RWPE1 (cell line): ENCODE measurements around the gene CCNL1.

ENCODE experiments used
- CTCF ChIA-PET: fragments of 350-600 bp; sonication (Branson Sonifier 250); formaldehyde crosslinking; extraction: SDS; loops from one replicate; lab custom pipeline; 2021; lab: Yijun Ruan, JAX
- POLR2A ChIA-PET: fragments of 400-600 bp; formaldehyde crosslinking; extraction: SDS; loops from one replicate; lab custom pipeline; 2020; ENCODE audit warnings: antibody characterized with exemption; ENCODE audit not compliant: low non-redundant PET; lab: Yijun Ruan, JAX
- DNase-seq: peaks from one replicate; pipeline ENCODE4 v3.0.0; 2012; ENCODE audit warnings: low spot score
- H3K27ac ChIP-seq: fragments of 450-650 bp; 2 replicates; pipeline ENCODE4 v1.5.1; 2017
- TF ChIP-seq, protein P1 (sequence below): fragments of 450-650 bp; conservative IDR thresholded peaks from 2 replicates; pipeline ENCODE4 v1.5.1; 2017; ENCODE audit warnings: low read depth, mild to moderate bottlenecking

Gene CCNL1

DNA sequence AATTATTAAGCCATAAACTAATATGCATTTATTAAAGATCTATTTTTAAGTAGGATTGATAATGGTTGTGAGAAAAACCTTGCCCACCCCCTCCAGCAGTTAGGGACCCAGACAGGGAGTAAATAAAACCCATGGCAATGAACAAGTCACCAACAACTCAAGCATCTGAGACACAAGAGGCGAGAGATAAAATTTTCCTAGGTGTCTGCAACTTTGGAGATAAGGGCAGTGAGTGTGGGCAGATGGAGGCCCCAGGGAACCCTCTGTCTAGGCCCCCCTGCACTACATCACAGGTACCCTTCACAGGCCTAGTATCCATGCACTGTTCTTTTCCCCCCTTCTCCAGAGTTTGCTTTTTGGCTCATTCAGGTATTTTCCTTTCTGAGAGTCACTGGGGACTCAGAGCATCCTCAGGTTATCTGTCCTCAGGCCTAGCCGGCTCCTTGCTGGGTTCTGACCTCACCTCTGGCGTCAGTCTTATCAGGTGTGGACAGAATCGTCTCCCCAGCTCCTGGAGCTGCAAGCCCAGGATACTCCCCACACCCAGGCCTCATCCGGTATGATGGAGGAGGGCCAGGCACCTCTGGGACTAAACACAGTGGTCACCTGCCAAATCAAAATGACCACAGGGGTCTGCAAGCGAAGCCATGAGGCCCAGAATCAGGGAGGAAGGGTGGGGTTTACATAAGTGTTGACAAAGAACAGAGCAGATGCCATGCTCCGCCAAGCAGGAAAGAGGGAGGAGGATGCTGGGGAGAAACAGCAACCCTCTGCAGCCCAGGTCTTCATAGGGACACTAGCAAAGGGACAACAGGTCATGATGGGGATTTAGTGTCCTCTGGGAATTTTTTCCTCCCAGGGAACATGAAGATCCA lies 50.4 kb downstream of the CCNL1 start:
- TF ChIP-seq, protein P1, sequence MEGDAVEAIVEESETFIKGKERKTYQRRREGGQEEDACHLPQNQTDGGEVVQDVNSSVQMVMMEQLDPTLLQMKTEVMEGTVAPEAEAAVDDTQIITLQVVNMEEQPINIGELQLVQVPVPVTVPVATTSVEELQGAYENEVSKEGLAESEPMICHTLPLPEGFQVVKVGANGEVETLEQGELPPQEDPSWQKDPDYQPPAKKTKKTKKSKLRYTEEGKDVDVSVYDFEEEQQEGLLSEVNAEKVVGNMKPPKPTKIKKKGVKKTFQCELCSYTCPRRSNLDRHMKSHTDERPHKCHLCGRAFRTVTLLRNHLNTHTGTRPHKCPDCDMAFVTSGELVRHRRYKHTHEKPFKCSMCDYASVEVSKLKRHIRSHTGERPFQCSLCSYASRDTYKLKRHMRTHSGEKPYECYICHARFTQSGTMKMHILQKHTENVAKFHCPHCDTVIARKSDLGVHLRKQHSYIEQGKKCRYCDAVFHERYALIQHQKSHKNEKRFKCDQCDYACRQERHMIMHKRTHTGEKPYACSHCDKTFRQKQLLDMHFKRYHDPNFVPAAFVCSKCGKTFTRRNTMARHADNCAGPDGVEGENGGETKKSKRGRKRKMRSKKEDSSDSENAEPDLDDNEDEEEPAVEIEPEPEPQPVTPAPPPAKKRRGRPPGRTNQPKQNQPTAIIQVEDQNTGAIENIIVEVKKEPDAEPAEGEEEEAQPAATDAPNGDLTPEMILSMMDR = no peak
- no peak overlapping the region for H3K27ac ChIP-seq
- no peak for DNase-seq
- ChIA-PET CTCF (interaction anchor here (0.6 to 1.0 kb wide), 2 partner anchors 21 to 406 kb away, joined by 4 to 5 read pairs; no protein-coding TSS in a partner anchor), POLR2A (no interaction called here)

- TF ChIP-seq, protein P1 = no peak
- POLR2A ChIA-PET = no interaction called here
- no peak overlapping the region for H3K27ac ChIP-seq
- no peak for DNase-seq
- CTCF ChIA-PET = interaction anchor here (0.6 kb wide), 1 partner anchor 1667 kb away, joined by 3 read pairs; no protein-coding TSS in a partner anchor
Measured at GRCh38 chr3:157107644-157108133, 52.3 kb downstream of the CCNL1 start.

DNA sequence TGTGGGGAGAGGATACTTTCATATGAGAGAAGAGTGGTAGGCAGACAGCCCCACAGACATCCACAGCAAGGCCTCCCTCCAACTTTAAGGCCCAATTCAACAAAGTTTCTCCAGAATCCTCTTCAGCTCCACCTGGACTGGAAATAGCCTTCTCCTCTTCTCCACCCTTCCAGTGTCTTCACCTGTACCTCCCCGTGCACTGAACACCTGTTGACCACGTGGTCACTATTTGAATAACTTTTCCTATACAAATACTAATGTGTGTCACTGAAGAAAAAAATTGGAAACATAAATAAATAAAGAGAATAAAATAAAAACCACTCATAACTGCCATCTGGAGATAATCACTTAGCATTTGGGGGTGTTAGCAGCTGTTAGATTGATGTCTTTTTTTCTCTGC lies 52.9 kb downstream of the CCNL1 start:
- TF ChIP-seq, protein P1 = no peak
- no peak for DNase-seq
- ChIA-PET CTCF (interaction anchor here (0.6 kb wide), 1 partner anchor 143 kb away, joined by 3 read pairs; no protein-coding TSS in a partner anchor), POLR2A (no interaction called here)
- no peak overlapping the region for H3K27ac ChIP-seq

DNA sequence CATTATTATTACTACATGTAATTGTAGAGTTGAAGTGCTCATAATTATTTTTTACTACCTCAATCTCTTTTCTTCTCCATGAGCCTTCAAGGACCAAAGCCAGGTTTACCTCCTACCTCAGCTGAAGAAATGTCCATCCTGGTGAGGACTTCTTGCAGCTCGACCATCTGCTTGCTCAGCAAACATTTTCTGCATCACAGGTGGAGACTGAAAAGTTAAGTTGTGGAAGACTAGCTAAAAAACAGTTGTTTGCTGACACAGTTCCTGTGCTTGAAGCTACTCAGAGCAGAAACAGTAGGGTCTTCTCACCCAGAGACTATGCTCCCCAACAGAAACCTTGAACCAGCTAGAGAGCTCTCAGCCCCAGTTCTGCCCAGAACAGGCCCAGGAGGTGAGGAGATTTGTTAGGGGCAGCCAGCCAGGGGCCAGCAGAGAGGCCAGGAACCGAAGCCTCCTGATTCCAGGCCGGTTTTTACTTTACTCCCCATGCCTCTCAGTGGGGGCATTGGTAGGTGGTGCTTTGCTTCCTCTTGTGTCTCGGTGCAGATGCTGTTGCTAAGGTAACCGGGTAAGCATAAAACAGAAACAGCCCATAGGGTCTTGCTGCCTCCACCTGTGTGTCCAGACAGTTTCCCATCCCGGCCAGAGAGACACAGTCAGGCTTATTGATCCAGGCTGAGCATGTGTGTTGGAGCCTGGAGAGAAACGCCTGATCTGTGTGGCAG lies 54.9 kb downstream of the CCNL1 start:
- peak overlapping the region; percentile 72 for H3K27ac ChIP-seq
- POLR2A ChIA-PET = no interaction called here
- DNase-seq = no peak
- TF ChIP-seq, protein P1 = no peak
- CTCF ChIA-PET = interaction anchor here (0.7 to 0.9 kb wide), 3 partner anchors 10 to 427 kb away, joined by 3 read pairs; no protein-coding TSS in a partner anchor

DNA sequence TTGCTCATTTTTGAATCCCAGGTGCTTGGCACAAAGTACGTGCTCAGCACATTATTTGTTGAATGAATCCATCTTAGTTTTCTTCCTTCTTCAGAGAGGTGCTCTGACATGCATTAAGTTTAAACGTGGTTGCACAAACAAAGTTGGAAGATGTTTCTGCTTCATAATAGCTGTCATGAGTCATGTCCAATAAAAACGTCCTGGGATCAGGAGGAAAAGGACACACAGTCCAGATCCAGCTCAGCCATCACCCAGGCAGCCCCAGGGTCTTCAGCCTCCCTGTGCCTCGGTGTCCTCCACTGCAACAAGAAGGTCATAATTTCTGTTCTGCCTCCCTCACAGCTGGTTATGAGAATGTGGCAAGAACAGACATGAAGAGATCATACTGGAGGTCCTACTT lies 55.4 kb downstream of the CCNL1 start:
- H3K27ac ChIP-seq = peak overlapping the region; percentile 72
- POLR2A ChIA-PET = no interaction called here
- CTCF ChIA-PET = interaction anchor here (0.8 to 0.9 kb wide), 2 partner anchors 11 to 13 kb away, joined by 3 read pairs; no protein-coding TSS in a partner anchor
- DNase-seq = no peak
- TF ChIP-seq, protein P1 = no peak

DNA sequence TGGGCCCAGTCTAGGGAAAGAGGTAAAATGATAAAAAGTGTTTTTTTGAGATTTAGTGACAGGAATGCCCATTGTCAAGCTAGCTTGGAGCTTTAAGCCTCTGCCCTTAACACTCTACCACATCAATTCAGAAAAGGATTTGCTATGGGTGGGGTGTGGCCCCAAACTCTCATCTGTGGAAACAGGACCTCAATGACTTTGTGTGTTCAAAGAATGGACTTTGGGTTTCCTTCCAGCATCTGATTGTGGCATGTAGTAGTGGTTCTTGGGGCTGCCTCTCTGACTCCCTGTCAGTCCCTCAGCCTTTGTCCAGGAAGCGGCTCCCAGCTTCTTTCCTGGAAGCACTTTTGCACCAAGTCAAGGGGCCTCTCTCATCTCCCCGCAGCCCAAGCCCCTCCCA lies 56.1 kb downstream of the CCNL1 start:
- ChIA-PET CTCF (no interaction called here), POLR2A (no interaction called here)
- DNase-seq = no peak
- TF ChIP-seq, protein P1 = no peak
- peak overlapping the region; percentile 72 for H3K27ac ChIP-seq
